SK-N-SH (cell line): ENCODE results near the gene PRPH. TPM values are rescaled to one million over a fixed set of nuclear protein-coding genes. Genes with fewer than 3 reads are reported as not detected.

Experiments used
- CTCF ChIA-PET: fragments of 300-600, 350-600 bp; formaldehyde crosslinking; extraction: SDS; loops from one replicate; lab custom pipeline; 2021; lab: Yijun Ruan, JAX
- POLR2A ChIA-PET: fragments of 350-600 bp; sonication (Branson Sonifier 250); formaldehyde crosslinking; extraction: SDS; loops from one replicate; lab custom pipeline; 2020; ENCODE audit warnings: antibody characterized with exemption, inconsistent platforms; lab: Yijun Ruan, JAX
- DNase-seq: peaks from one replicate; pipeline ENCODE4 v3.0.0; 2012
- H2AFZ ChIP-seq: fragments of 200-600 bp; sonication (generic); 2 replicates; pipeline ENCODE4 v1.8.1; 2016; ENCODE audit warnings: antibody characterized with exemption, mild to moderate bottlenecking, low read depth
- H3F3A ChIP-seq: fragments of 200-600 bp; sonication (generic); replicated peaks from 2 replicates; pipeline ENCODE3; 2016; ENCODE audit warnings: antibody characterized with exemption, mild to moderate bottlenecking; ENCODE audit not compliant: insufficient read depth
- H3K27ac ChIP-seq, 2 experiments: fragments of 200-500 bp in 1 of 2; fragments of 200-600 bp in 1 of 2; sonication (Bioruptor generic) in 1 of 2; sonication (generic), shearing (Covaris generic) in 1 of 2; 2 replicates each; pipeline versions ENCODE4 v1.5.1 to v1.6.1; 2014 to 2016; ENCODE audit warnings: low read depth in 2 of 2, inconsistent platforms in 1 of 2, low read length in 1 of 2, mild to moderate bottlenecking in 1 of 2, mixed read lengths in 1 of 2
- H3K27me3 ChIP-seq: fragments of 200-600 bp; sonication (generic), shearing (Covaris generic); 2 replicates; pipeline ENCODE4 v1.6.1; 2016; ENCODE audit warnings: mixed run types; ENCODE audit not compliant: insufficient read depth
- H3K36me3 ChIP-seq, 2 experiments: fragments of 200-500 bp in 1 of 2; fragments of 200-600 bp in 1 of 2; sonication (Bioruptor generic) in 1 of 2; sonication (generic) in 1 of 2; replicated peaks in 1 of 2; 2 replicates each; pipeline versions ENCODE3 to v1.5.1; 2014 to 2016; ENCODE audit warnings: low read length in 1 of 2, mild to moderate bottlenecking in 1 of 2; ENCODE audit not compliant: insufficient read depth in 2 of 2, control insufficient read depth in 1 of 2
- H3K4me1 ChIP-seq, 2 experiments: fragments of 200-500 bp in 1 of 2; fragments of 200-600 bp in 1 of 2; sonication (Bioruptor generic) in 1 of 2; sonication (generic), shearing (Covaris generic) in 1 of 2; 2 replicates each; pipeline versions ENCODE4 v1.5.1 to v1.6.1; 2014 to 2016; ENCODE audit warnings: low read depth in 1 of 2, low read length in 1 of 2, mixed run types in 1 of 2; ENCODE audit not compliant: insufficient read depth in 2 of 2, control insufficient read depth in 1 of 2
- H3K4me2 ChIP-seq: fragments of 200-600 bp; sonication (generic), shearing (Covaris generic); 2 replicates; pipeline ENCODE4 v1.6.1; 2017; ENCODE audit warnings: mixed run types
- H3K4me3 ChIP-seq, 2 experiments: fragments of 200-500 bp in 1 of 2; fragments of 200-600 bp in 1 of 2; sonication (Bioruptor generic) in 1 of 2; sonication (generic), shearing (Covaris generic) in 1 of 2; 2 replicates each; pipeline versions ENCODE4 v1.5.1 to v1.8.1; 2014 to 2016; ENCODE audit warnings: low read depth in 2 of 2, inconsistent platforms in 1 of 2, low read length in 1 of 2, mild to moderate bottlenecking in 1 of 2, mixed read lengths in 1 of 2, moderate library complexity in 1 of 2
- H3K79me2 ChIP-seq: fragments of 200-600 bp; sonication (generic); 2 replicates; pipeline ENCODE4 v1.8.1; 2017; ENCODE audit warnings: mild to moderate bottlenecking; ENCODE audit not compliant: insufficient read depth
- H3K9ac ChIP-seq: fragments of 200-600 bp; sonication (generic); 2 replicates; pipeline ENCODE4 v1.6.1; 2017; ENCODE audit warnings: mixed run types
- H3K9me2 ChIP-seq: fragments of 200-600 bp; sonication (generic); 2 replicates; pipeline ENCODE4 v1.6.1; 2017; ENCODE audit warnings: mixed run types
- H3K9me3 ChIP-seq: fragments of 200-600 bp; sonication (generic); 2 replicates; pipeline ENCODE4 v1.6.1; 2017; ENCODE audit warnings: mixed run types, mild to moderate bottlenecking, moderate library complexity
- H4K20me1 ChIP-seq: fragments of 200-600 bp; sonication (generic); 2 replicates; pipeline ENCODE4 v1.6.1; 2017; ENCODE audit warnings: mild to moderate bottlenecking, mixed run types; ENCODE audit not compliant: insufficient read depth
- CTCF ChIP-seq: fragments of 200-600 bp; sonication (generic); IDR thresholded peaks from 2 replicates; pipeline ENCODE4 v1.6.1; 2017; ENCODE audit warnings: antibody characterized with exemption, mild to moderate bottlenecking, moderate library complexity
- ELF1 ChIP-seq: IDR thresholded peaks from 2 replicates; pipeline ENCODE4 v1.4.0; 2012
- EP300 ChIP-seq, 2 experiments: IDR thresholded peaks; 2 replicates each; pipeline versions ENCODE4 v1.4.0 to v1.6.1; 2012; ENCODE audit warnings: borderline replicate concordance in 1 of 2, low read depth in 1 of 2, low read length in 1 of 2
- EZH2phosphoT487 ChIP-seq: fragments of 200-600 bp; sonication (generic); IDR thresholded peaks from 2 replicates; pipeline ENCODE4 v1.6.1; 2017; ENCODE audit warnings: low read depth, mixed run types, mild to moderate bottlenecking, antibody characterized with exemption, moderate library complexity, borderline replicate concordance
- FOXJ3 ChIP-seq: sonication (generic); formaldehyde crosslinking; IDR thresholded peaks from 2 replicates; pipeline ENCODE4 v1.5.1; 2020; ENCODE audit warnings: mild to moderate bottlenecking, missing genetic modification reagents
- FOXM1 ChIP-seq: IDR thresholded peaks from 2 replicates; pipeline ENCODE4 v1.4.0; 2012; ENCODE audit warnings: low read depth, mild to moderate bottlenecking
- GABPA ChIP-seq: IDR thresholded peaks from 2 replicates; pipeline ENCODE4 v1.4.0; 2012; ENCODE audit warnings: low read depth, mild to moderate bottlenecking
- GATA2 ChIP-seq: sonication (generic); formaldehyde crosslinking; IDR thresholded peaks from 2 replicates; pipeline ENCODE4 v1.5.0; 2020; ENCODE audit warnings: mild to moderate bottlenecking, missing genetic modification reagents
- JUND ChIP-seq: IDR thresholded peaks from 2 replicates; pipeline ENCODE4 v1.4.0; 2012
- MEF2A ChIP-seq: IDR thresholded peaks from 2 replicates; pipeline ENCODE4 v1.4.0; 2012; ENCODE audit warnings: low read depth, borderline replicate concordance
- NRF1 ChIP-seq: IDR thresholded peaks from 2 replicates; pipeline ENCODE4 v1.6.1; 2012; ENCODE audit warnings: low read depth, mild to moderate bottlenecking, low read length
- PBX3 ChIP-seq: IDR thresholded peaks from 2 replicates; pipeline ENCODE4; 2012
- RCOR1 ChIP-seq: fragments of 150-350 bp; IDR thresholded peaks from 2 replicates; pipeline ENCODE4 v1.6.1; 2017; ENCODE audit warnings: antibody characterized with exemption, low read length
- SMC3 ChIP-seq: IDR thresholded peaks from 2 replicates; pipeline ENCODE4 v1.6.1; 2012; ENCODE audit warnings: low read depth, low read length, improper control_type of control experiment
- TEAD4 ChIP-seq: IDR thresholded peaks from 2 replicates; pipeline ENCODE4 v1.4.0; 2012; ENCODE audit warnings: mild to moderate bottlenecking, borderline replicate concordance; ENCODE audit not compliant: insufficient read depth
- YY1 ChIP-seq: IDR thresholded peaks from 2 replicates; pipeline ENCODE4 v1.4.0; 2012; ENCODE audit warnings: low read depth, mild to moderate bottlenecking
- WGBS: methylation state at CpG from one replicate; pipeline ENCODE4 v1.1.6; 2017; ENCODE audit warnings: low lambda C conversion rate; 5-methylcytosine and 5-hydroxymethylcytosine counted together
- polyA plus RNA-seq, 3 experiments: library from polyadenylated mRNA; depleted of rRNA; stranded (reverse); fragments of >200 nt; gene quantifications; 2 replicates each; pipeline ENCODE4 v1.2.3, GENCODE V29; 2012
- TF ChIP-seq, protein P1 (sequence below): fragments of 150-350 bp; IDR thresholded peaks from 2 replicates; pipeline ENCODE4 v1.6.1; 2017; ENCODE audit warnings: antibody characterized with exemption, low read length, low read depth, borderline replicate concordance
- TF ChIP-seq, protein P2 (sequence below): IDR thresholded peaks from 2 replicates; pipeline ENCODE4 v1.4.0; 2012; ENCODE audit warnings: low read depth, borderline replicate concordance
- TF ChIP-seq, protein P3 (sequence below): fragments of 150-350 bp; IDR thresholded peaks from 2 replicates; pipeline ENCODE4 v1.6.1; 2016; ENCODE audit warnings: mild to moderate bottlenecking, low read depth, low read length

The PRPH gene
- polyA plus RNA-seq, 1 of the 3 experiments (the other 2 are of a cell fraction), result 1.9 TPM

DNA sequence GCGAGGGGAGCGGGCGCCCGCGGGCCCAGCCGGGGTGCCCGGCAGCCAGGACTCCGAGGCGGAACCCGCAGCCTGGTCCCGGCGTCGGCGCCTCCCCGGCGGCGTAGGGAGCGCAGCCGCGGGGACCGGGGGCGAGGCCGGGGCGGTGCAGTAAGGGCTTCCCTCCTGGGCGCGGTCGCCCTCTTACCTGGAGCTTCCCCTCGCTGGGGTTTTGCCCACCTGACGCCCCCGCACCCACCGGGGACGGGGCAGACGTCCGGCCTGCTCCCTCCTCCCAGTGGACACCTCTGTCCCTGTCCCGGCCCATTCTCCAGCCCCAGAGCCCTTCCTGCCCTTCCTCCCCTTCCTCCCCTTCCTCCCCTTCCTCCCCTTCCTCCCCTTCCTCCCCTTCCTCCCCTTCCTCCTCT lies 30.5 kb upstream of the PRPH start:
- TF ChIP-seq SMC3 (no peak), FOXM1 (no peak)
- no peaks in the 10 kb centered on the region for H4K20me1 ChIP-seq
- ChIA-PET POLR2A (no interaction called here), CTCF (interaction anchor here (1.4 to 2.5 kb wide), 4 partner anchors 13 to 82 kb away, joined by 4 to 24 read pairs (median 8); partner anchors contain the start of gene DNAJC22)
- no peaks in the 10 kb centered on the region for H3K9me2 ChIP-seq
- H3K27me3 ChIP-seq, result no peaks in the 10 kb centered on the region
- H3K9ac ChIP-seq, result no peak overlapping the region
- no peaks in the 10 kb centered on the region for H3K79me2 ChIP-seq
- no peak overlapping the region for H2AFZ ChIP-seq
- no peak for DNase-seq
- H3K4me2 ChIP-seq, result no peak overlapping the region
- H3F3A ChIP-seq, result peaks cover 56% of the 10 kb centered on the region
- H3K27ac ChIP-seq, result no peak overlapping the region
- no peaks in the 10 kb centered on the region for H3K9me3 ChIP-seq
- H3K4me1 ChIP-seq, result peaks cover 0 to 38% of the 10 kb centered on the region in 2 experiments; a peak in 2 of 4 replicates
- WGBS, result 63% methylated on average over 10 of the region's 35 CpGs
- H3K4me3 ChIP-seq, result no peak overlapping the region
- H3K36me3 ChIP-seq, result no peaks in the 10 kb centered on the region

- peak within 1 kb of the TSS in 1 of 2 experiments; percentile 83; a peak in 2 of 4 replicates for H3K27ac ChIP-seq
- ChIA-PET POLR2A (no interaction called here), CTCF (interaction anchor here (2.5 kb wide), 1 partner anchor 77 kb away, joined by 12 read pairs; no protein-coding TSS in a partner anchor)
- H3K27me3 ChIP-seq, result no peaks in the 10 kb centered on the region
- no peaks in the 10 kb centered on the region for H3K9me2 ChIP-seq
- H3K4me3 ChIP-seq, result no peak within 1 kb of the TSS
- H3F3A ChIP-seq, result peaks cover 55% of the 10 kb centered on the region
- no peaks in the 10 kb centered on the region for H3K9me3 ChIP-seq
- no peak for DNase-seq
- H3K4me2 ChIP-seq, result peak within 1 kb of the TSS; percentile 43; the same call in 1 of the 2 replicates
- peak within 1 kb of the TSS; percentile 61 for H3K9ac ChIP-seq
- H2AFZ ChIP-seq, result peak within 1 kb of the TSS; percentile 76
- no peaks in the 10 kb centered on the region for H4K20me1 ChIP-seq
- no peaks in the 10 kb centered on the region for H3K79me2 ChIP-seq
- H3K4me1 ChIP-seq, result peaks cover 0 to 38% of the 10 kb centered on the region in 2 experiments; a peak in 2 of 4 replicates
- H3K36me3 ChIP-seq, result no peaks in the 10 kb centered on the region
- WGBS, result 65% methylated on average over 46 of the region's 61 CpGs
- TF ChIP-seq SMC3, result no peak
- TF ChIP-seq FOXJ3, result no peak
- TF ChIP-seq PBX3, result no peak; the same call in 1 of the 2 replicates
- TF ChIP-seq RCOR1, result no peak
- TF ChIP-seq, protein P1, sequence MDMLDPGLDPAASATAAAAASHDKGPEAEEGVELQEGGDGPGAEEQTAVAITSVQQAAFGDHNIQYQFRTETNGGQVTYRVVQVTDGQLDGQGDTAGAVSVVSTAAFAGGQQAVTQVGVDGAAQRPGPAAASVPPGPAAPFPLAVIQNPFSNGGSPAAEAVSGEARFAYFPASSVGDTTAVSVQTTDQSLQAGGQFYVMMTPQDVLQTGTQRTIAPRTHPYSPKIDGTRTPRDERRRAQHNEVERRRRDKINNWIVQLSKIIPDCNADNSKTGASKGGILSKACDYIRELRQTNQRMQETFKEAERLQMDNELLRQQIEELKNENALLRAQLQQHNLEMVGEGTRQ, result no peak
- peak; percentile 90 for TF ChIP-seq JUND
- TF ChIP-seq NRF1, result no peak
- TF ChIP-seq TEAD4, result no peak
- peak; percentile 52 for TF ChIP-seq GABPA
- peak in 1 of 2 experiments; percentile 66; a peak in 1 of 4 replicates for TF ChIP-seq EP300 (IDR thresholded peaks at IDR 0.05; ENCODE audit: borderline replicate concordance in 1 of 2, low read depth in 1 of 2, low read length in 1 of 2)
- TF ChIP-seq, protein P2, sequence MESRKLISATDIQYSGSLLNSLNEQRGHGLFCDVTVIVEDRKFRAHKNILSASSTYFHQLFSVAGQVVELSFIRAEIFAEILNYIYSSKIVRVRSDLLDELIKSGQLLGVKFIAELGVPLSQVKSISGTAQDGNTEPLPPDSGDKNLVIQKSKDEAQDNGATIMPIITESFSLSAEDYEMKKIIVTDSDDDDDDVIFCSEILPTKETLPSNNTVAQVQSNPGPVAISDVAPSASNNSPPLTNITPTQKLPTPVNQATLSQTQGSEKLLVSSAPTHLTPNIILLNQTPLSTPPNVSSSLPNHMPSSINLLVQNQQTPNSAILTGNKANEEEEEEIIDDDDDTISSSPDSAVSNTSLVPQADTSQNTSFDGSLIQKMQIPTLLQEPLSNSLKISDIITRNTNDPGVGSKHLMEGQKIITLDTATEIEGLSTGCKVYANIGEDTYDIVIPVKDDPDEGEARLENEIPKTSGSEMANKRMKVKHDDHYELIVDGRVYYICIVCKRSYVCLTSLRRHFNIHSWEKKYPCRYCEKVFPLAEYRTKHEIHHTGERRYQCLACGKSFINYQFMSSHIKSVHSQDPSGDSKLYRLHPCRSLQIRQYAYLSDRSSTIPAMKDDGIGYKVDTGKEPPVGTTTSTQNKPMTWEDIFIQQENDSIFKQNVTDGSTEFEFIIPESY, result no peak
- no peak for TF ChIP-seq GATA2 (CRISPR knock-in tag)
- TF ChIP-seq, protein P3, sequence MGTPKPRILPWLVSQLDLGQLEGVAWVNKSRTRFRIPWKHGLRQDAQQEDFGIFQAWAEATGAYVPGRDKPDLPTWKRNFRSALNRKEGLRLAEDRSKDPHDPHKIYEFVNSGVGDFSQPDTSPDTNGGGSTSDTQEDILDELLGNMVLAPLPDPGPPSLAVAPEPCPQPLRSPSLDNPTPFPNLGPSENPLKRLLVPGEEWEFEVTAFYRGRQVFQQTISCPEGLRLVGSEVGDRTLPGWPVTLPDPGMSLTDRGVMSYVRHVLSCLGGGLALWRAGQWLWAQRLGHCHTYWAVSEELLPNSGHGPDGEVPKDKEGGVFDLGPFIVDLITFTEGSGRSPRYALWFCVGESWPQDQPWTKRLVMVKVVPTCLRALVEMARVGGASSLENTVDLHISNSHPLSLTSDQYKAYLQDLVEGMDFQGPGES, result no peak
- no peak for TF ChIP-seq MEF2A
- TF ChIP-seq CTCF, result no peak
- TF ChIP-seq EZH2phosphoT487, result no peak
- TF ChIP-seq ELF1, result peak; percentile 81
- TF ChIP-seq YY1, result peak; percentile 50
Observed at GRCh38 chr12:49264873-49265792, 29.8 kb upstream of the PRPH start, which contains the start of gene TUBA1C. TUBA1C (plus strand) TSS chr12:49265082; CDS start chr12:49265182, 100 bp downstream.
